OCI-LY7 (cell line): Measurements from ENCODE around the gene APOH.

ENCODE experiments used
- EZH2phosphoT487 ChIP-seq: fragments of 200-600 bp; sonication (generic); IDR thresholded peaks from 2 replicates; pipeline ENCODE4 v1.6.1; 2018; ENCODE audit warnings: low read depth, borderline replicate concordance, mild to moderate bottlenecking, mixed run types, antibody characterized with exemption, low read length, moderate library complexity, mixed read lengths
- TF ChIP-seq, protein P1 (sequence below): fragments of 200-600 bp; sonication (generic); conservative IDR thresholded peaks from 2 replicates; pipeline ENCODE4 v1.5.1; 2014; ENCODE audit warnings: mild to moderate bottlenecking, antibody characterized with exemption, low read length, moderate library complexity, mixed read lengths

DNA sequence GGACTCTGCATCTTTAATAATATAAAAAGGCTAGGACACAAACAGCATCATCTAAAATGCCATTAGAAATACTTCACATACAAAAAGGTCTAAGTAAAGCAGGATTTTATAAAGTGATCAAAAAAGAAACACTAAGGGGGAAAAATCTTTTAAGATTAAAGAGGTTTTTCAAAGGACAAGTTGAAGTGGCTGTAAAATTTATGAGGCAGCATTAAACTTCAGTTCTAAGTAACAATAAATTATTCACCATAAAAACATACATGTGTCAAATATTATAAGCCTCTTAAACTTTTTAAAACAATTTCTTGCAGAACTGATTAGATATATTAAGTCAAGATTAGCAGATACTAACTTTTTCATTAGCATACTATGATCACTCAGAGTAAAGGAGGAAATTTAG is 58.0 kb downstream of the APOH start:
- no peak for TF ChIP-seq EZH2phosphoT487
- TF ChIP-seq, protein P1, sequence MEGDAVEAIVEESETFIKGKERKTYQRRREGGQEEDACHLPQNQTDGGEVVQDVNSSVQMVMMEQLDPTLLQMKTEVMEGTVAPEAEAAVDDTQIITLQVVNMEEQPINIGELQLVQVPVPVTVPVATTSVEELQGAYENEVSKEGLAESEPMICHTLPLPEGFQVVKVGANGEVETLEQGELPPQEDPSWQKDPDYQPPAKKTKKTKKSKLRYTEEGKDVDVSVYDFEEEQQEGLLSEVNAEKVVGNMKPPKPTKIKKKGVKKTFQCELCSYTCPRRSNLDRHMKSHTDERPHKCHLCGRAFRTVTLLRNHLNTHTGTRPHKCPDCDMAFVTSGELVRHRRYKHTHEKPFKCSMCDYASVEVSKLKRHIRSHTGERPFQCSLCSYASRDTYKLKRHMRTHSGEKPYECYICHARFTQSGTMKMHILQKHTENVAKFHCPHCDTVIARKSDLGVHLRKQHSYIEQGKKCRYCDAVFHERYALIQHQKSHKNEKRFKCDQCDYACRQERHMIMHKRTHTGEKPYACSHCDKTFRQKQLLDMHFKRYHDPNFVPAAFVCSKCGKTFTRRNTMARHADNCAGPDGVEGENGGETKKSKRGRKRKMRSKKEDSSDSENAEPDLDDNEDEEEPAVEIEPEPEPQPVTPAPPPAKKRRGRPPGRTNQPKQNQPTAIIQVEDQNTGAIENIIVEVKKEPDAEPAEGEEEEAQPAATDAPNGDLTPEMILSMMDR, result no peak
